KMS-11 (cell line): ENCODE measurements around the gene MRTFA.

Source experiments
- H2AFZ ChIP-seq: fragments of 200-600 bp; sonication (generic); 2 replicates; pipeline ENCODE4 v1.6.1; 2016; ENCODE audit warnings: antibody characterized with exemption, mixed run types, low read depth
- H3K27ac ChIP-seq: fragments of 200-600 bp; sonication (generic); 2 replicates; pipeline ENCODE4 v1.6.1; 2016; ENCODE audit warnings: mild to moderate bottlenecking, mixed run types
- H3K27me3 ChIP-seq: fragments of 200-600 bp; sonication (generic); 2 replicates; pipeline ENCODE4 v1.6.1; 2017; ENCODE audit warnings: mild to moderate bottlenecking, low read depth, mixed run types, moderate library complexity; ENCODE audit not compliant: insufficient read depth
- H3K36me3 ChIP-seq: fragments of 200-600 bp; sonication (generic); 2 replicates; pipeline ENCODE4 v1.6.1; 2017; ENCODE audit warnings: mild to moderate bottlenecking, mixed run types; ENCODE audit not compliant: insufficient read depth
- H3K4me1 ChIP-seq: fragments of 200-600 bp; sonication (generic); 2 replicates; pipeline ENCODE4 v1.6.1; 2016; ENCODE audit warnings: mild to moderate bottlenecking, low read depth, mixed run types; ENCODE audit not compliant: poor library complexity, severe bottlenecking
- H3K4me2 ChIP-seq: fragments of 200-600 bp; sonication (generic); 2 replicates; pipeline ENCODE4 v1.7.0; 2016; ENCODE audit warnings: mild to moderate bottlenecking, mixed run types
- H3K4me3 ChIP-seq: fragments of 200-600 bp; sonication (generic); IDR thresholded peaks from 2 replicates; pipeline ENCODE4 v1.6.1; 2017; ENCODE audit warnings: low read depth, low read length, mixed read lengths; ENCODE audit not compliant: insufficient read depth
- H3K79me2 ChIP-seq: fragments of 200-600 bp; sonication (generic); 2 replicates; pipeline ENCODE4 v1.6.1; 2016; ENCODE audit warnings: low read depth, mixed run types; ENCODE audit not compliant: insufficient read depth
- H3K9ac ChIP-seq: fragments of 200-600 bp; sonication (generic); 2 replicates; pipeline ENCODE4 v1.6.1; 2016; ENCODE audit warnings: mild to moderate bottlenecking, mixed run types
- H4K20me1 ChIP-seq: fragments of 200-600 bp; sonication (generic); 2 replicates; pipeline ENCODE4 v1.6.1; 2016; ENCODE audit warnings: mild to moderate bottlenecking, mixed run types; ENCODE audit not compliant: insufficient read depth
- TF ChIP-seq, protein P1 (sequence below): fragments of 200-600 bp; sonication (generic); conservative IDR thresholded peaks from 2 replicates; pipeline ENCODE4 v1.6.1; 2017; ENCODE audit warnings: low read depth, mild to moderate bottlenecking, antibody characterized with exemption, low read length, moderate library complexity, mixed read lengths

MRTFA gene

DNA sequence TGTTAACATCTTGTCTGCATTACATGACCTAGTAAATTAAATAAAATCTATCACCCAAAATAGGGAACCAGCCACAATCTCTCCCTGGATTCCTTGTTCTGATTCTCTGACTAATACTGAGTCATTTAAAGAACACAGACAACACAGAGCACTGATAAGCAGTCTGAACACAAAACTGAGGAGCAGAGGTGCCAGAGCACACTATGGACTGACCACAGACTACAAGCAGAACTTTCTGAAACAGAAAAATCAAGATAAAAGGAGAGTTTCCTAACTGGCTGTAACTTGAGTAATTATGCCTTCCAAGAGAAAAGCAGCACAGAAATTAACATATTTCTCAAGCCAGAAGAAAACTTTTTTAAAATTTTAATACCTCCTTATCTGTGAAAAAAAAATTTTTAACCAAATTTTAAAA lies 137.3 kb downstream of the MRTFA start:
- Histone ChIP-seq H4K20me1 (0 out of 2 replicates have a peak, but pooled peaks cover 4% of the 10 kb centered on the region), H3K27ac (peak overlapping the region; percentile 42; the same call in 1 of the 2 replicates), H2AFZ (no peak overlapping the region), H3K9ac (peak overlapping the region; percentile 12; the same call in 1 of the 2 replicates), H3K36me3 (no peaks in the 10 kb centered on the region), H3K79me2 (no peaks in the 10 kb centered on the region), H3K4me1 (peaks cover 25% of the 10 kb centered on the region), H3K4me3 (no peak overlapping the region), H3K4me2 (peak overlapping the region; percentile 31; the same call in 1 of the 2 replicates), H3K27me3 (no peaks in the 10 kb centered on the region)
- TF ChIP-seq, protein P1, sequence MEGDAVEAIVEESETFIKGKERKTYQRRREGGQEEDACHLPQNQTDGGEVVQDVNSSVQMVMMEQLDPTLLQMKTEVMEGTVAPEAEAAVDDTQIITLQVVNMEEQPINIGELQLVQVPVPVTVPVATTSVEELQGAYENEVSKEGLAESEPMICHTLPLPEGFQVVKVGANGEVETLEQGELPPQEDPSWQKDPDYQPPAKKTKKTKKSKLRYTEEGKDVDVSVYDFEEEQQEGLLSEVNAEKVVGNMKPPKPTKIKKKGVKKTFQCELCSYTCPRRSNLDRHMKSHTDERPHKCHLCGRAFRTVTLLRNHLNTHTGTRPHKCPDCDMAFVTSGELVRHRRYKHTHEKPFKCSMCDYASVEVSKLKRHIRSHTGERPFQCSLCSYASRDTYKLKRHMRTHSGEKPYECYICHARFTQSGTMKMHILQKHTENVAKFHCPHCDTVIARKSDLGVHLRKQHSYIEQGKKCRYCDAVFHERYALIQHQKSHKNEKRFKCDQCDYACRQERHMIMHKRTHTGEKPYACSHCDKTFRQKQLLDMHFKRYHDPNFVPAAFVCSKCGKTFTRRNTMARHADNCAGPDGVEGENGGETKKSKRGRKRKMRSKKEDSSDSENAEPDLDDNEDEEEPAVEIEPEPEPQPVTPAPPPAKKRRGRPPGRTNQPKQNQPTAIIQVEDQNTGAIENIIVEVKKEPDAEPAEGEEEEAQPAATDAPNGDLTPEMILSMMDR: no peak

DNA sequence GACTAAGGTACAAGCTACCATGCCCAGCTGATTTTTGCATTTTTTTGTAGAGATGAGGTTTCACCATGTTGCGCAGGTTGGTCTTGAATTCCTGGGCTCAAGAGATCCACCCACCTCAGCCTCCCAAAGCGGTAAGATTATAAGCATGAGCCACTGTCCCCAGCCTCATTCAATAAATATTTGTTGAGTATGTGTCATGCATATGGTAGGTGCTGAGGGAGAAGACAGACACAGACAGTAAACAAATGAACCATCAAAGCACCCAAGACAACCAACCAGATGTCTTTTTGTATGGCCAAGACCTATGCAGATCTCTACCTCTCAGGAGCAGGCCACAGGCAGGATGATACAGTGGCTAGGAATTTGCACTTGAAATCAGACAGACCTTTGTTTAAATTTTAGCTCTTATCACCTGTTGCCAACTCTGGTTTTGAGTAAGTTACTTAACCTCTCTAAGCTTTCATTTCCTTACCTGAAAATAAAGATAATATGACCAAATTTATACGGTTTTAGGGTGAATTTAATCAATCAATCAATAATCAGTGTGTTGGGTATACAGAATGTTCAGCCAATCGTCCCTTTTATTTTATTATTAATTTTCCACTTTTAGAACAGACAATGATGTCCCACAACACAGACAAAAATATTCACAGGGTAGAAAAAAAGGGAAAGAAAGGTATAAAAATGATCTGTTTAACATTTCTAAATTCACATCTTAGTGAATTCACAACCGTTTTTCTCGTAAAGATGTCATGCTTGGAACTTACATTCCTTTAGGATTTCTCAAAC lies 137.9 kb downstream of the MRTFA start:
- H3K4me2 ChIP-seq: peak overlapping the region; percentile 31; the same call in 1 of the 2 replicates
- peaks cover 29% of the 10 kb centered on the region for H3K4me1 ChIP-seq
- H3K27ac ChIP-seq: peak overlapping the region; percentile 42; the same call in 1 of the 2 replicates
- TF ChIP-seq, protein P1: no peak
- no peaks in the 10 kb centered on the region for H3K27me3 ChIP-seq
- H3K9ac ChIP-seq: peak overlapping the region; percentile 12; the same call in 1 of the 2 replicates
- H4K20me1 ChIP-seq: 0 out of 2 replicates have a peak, but pooled peaks cover 4% of the 10 kb centered on the region
- no peak overlapping the region for H2AFZ ChIP-seq
- H3K4me3 ChIP-seq: no peak overlapping the region
- no peaks in the 10 kb centered on the region for H3K79me2 ChIP-seq
- no peaks in the 10 kb centered on the region for H3K36me3 ChIP-seq

DNA sequence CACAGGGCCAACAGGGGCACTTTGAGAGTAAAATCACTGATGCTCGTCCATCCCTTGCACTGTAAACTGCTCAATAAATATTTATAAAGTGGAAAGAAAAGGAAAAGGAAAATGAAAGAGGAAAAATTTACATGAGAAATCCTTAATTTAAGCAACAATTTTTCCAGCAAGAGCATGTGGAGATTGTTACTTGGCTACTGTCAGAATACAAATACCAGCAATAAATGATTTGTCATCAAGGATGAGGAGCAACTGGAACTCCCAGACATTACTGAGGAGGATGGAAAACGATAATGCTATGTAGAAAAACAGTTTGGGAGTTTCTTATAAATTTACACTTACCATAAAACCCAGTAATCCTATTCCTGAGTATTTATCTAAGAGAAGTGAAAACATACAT lies 143.1 kb downstream of the MRTFA start:
- TF ChIP-seq, protein P1: no peak
- Histone ChIP-seq H3K9ac (no peak overlapping the region), H3K79me2 (peaks cover 7% of the 10 kb centered on the region; the same call in 1 of the 2 replicates), H2AFZ (no peak overlapping the region), H3K36me3 (no peaks in the 10 kb centered on the region), H3K4me1 (peaks cover 43% of the 10 kb centered on the region), H4K20me1 (no peaks in the 10 kb centered on the region), H3K27me3 (no peaks in the 10 kb centered on the region), H3K4me3 (no peak overlapping the region), H3K27ac (no peak overlapping the region), H3K4me2 (peak overlapping the region; percentile 68; the same call in 1 of the 2 replicates)

DNA sequence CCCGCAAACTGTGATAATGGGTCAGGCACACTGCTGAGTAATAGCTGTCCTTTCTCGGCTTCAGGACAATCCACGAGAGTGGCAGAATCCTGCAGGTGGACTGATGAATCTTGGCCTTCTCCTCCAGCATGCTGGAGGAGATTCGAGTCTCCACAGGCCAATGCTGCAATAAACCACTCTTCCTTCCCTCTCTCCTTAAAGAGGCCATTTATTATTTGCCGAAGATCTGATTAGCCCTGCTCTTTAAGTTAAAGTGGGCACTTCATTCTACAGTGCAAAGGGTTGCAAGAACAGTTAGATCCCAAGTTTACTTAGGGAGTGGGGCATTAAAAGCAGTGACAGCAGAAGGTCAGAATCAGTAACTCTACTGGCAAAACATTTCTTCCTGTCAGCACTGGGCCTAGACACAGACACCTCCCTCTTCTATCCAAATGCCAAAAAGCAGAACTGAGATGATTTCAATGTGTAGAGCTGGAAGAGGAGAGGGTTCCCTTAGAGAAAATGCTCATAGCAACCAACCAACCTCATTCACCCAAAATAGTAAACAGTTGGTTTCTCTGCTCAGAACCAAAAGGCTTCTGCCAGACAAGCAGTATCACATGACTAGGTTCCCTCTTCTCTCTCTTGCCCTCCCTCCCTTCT lies 144.4 kb downstream of the MRTFA start:
- Histone ChIP-seq H3K4me2 (peak overlapping the region; percentile 68), H3K9ac (peak overlapping the region; percentile 12; the same call in 1 of the 2 replicates), H3K27ac (peak overlapping the region; percentile 73), H3K36me3 (no peaks in the 10 kb centered on the region), H3K79me2 (peaks cover 7% of the 10 kb centered on the region; the same call in 1 of the 2 replicates), H3K4me1 (peaks cover 44% of the 10 kb centered on the region), H2AFZ (no peak overlapping the region), H3K4me3 (no peak overlapping the region), H4K20me1 (no peaks in the 10 kb centered on the region), H3K27me3 (no peaks in the 10 kb centered on the region)
- TF ChIP-seq, protein P1: no peak
